Nephron (organoid): Measurements from ENCODE around the gene SLC36A4.
"Not testable (repeated sequence)": the region's sequence is repeated elsewhere in the genome, so short reads cannot be mapped to it uniquely, and the experiment has no call there.

Source experiments
- H3K27ac Mint-ChIP-seq, 3 experiments: 2 replicates each; pipeline ENCODE4 v1.8.0; 2020; ENCODE audit warnings: mixed read lengths in 3 of 3, mild to moderate bottlenecking in 2 of 3, moderate library complexity in 1 of 3
- H3K27me3 Mint-ChIP-seq: 2 replicates; pipeline ENCODE4 v1.8.0; 2021; ENCODE audit warnings: low read depth, mild to moderate bottlenecking, moderate library complexity, mixed read lengths
- H3K36me3 Mint-ChIP-seq: 2 replicates; pipeline ENCODE4 v1.8.0; 2020; ENCODE audit warnings: low read depth, mixed read lengths
- H3K4me1 Mint-ChIP-seq: 2 replicates; pipeline ENCODE4 v1.8.0; 2020; ENCODE audit warnings: mixed read lengths
- H3K4me3 Mint-ChIP-seq, 3 experiments: 2 replicates each; pipeline ENCODE4 v1.8.0; 2020; ENCODE audit warnings: mild to moderate bottlenecking in 3 of 3, mixed read lengths in 3 of 3, moderate library complexity in 2 of 3
- H3K9me3 Mint-ChIP-seq: 2 replicates; pipeline ENCODE4 v1.8.0; 2020; ENCODE audit warnings: mixed read lengths
- TF ChIP-seq, protein P1 (sequence below), 3 experiments: fragments of 200-600 bp; sonication (generic); IDR thresholded peaks; one replicate each; pipeline ENCODE4 v1.5.0; 2021; ENCODE audit warnings: antibody characterized with exemption in 3 of 3; ENCODE audit not compliant: unreplicated experiment in 3 of 3

Gene SLC36A4

DNA sequence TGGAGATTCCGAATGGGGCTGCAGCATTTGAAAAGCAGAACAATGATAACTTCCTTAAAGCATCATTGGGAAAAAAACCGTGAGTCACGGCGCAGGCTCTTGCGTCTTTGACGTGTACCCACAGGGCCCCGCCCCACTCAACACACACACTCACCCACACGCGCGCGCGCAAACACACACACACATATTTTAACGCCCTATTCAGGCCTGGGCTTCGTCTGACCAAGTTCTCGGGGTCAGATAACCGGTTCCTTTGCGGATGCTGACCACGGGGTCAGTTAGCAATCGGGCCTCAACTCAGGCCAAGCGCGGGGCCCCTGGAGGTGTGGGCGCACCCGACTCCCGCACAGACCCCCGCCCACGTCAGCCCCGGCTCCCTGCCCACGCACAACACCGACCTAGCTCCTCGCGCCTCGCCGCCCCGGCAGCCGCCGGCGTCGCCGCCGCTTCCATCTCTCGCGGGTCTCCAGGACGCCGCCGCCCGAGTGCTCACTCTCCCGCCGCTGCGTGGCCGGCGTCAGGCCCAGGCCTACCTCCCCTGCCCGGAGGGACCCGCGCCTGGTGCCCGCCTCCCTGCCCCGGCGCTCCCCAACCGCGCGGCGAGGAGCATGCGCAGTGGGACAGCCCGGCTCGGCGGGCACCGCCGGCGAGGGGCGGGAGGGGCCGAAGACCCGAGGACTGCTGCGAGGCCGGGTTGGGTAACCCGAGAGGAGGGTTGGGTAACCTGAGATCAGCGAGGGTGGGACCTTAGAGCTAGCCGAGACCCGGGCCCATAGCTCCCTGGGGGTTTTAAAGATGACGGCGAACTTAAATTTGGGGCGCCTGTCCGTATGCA is at the start of gene SLC36A4:
SLC36A4 (minus strand) TSS at position 612 of the 835 bp plus-strand sequence; CDS start at position 453, 159 bp downstream.
- peaks cover 16% of the 10 kb centered on the region for H3K36me3 Mint-ChIP-seq

DNA sequence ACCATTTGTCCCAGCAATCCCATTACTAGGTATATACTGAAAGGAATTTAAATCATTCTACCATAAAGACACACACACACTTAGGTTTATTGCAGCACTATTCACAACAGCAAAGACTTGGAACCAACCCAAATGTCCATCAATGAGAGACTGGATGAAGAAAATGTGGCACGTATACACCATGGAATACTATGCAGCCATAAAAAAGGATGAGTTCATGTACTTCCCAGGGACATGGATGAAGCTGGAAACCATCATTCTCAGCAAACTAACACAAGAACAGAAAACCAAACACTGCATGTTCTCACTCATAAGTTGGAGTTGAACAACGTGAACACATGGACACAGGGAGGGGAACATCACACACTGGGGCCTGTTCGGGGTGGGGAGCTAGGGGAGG is 49.0 kb upstream of the SLC36A4 start:
- not testable (repeated sequence) for H3K9me3 Mint-ChIP-seq, H3K27ac Mint-ChIP-seq, H3K36me3 Mint-ChIP-seq, H3K4me1 Mint-ChIP-seq, H3K27me3 Mint-ChIP-seq, H3K4me3 Mint-ChIP-seq

More for the DNA sequence above, at the start of gene SLC36A4:
- Mint-ChIP-seq H3K27me3 (no peaks in the 10 kb centered on the region), H3K4me1 (no peaks in the 10 kb centered on the region), H3K27ac (peak within 1 kb of the TSS; percentile 94 to 99 (median 98)), H3K4me3 (peak within 1 kb of the TSS; percentile 94 to 99 (median 99)), H3K9me3 (no peaks in the 10 kb centered on the region)
- TF ChIP-seq, protein P1, sequence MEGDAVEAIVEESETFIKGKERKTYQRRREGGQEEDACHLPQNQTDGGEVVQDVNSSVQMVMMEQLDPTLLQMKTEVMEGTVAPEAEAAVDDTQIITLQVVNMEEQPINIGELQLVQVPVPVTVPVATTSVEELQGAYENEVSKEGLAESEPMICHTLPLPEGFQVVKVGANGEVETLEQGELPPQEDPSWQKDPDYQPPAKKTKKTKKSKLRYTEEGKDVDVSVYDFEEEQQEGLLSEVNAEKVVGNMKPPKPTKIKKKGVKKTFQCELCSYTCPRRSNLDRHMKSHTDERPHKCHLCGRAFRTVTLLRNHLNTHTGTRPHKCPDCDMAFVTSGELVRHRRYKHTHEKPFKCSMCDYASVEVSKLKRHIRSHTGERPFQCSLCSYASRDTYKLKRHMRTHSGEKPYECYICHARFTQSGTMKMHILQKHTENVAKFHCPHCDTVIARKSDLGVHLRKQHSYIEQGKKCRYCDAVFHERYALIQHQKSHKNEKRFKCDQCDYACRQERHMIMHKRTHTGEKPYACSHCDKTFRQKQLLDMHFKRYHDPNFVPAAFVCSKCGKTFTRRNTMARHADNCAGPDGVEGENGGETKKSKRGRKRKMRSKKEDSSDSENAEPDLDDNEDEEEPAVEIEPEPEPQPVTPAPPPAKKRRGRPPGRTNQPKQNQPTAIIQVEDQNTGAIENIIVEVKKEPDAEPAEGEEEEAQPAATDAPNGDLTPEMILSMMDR (IDR thresholded peaks at IDR 0.05; ENCODE audit: unreplicated experiment in 3 of 3): no peak

DNA sequence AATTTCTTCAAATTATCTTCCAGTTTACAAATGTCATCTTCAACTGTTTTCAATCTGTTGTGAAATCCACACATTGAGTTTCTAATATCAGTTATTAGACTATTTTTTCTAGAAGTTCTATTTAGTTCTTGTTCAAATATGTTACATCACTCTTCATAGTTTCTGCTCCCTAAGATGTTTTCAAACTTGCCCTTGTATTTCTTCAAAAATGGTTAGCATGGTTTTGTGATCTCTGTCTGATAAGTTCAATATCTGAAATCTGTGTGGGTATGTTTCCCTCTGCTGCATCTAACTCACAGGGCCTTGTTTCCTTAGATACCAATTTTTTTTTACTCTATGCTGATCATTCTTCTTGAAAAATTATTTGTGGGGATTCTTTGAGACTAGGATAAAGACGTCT is 46.2 kb upstream of the SLC36A4 start:
- peaks cover 7% of the 10 kb centered on the region for H3K9me3 Mint-ChIP-seq
- no peak overlapping the region for H3K27ac Mint-ChIP-seq
- TF ChIP-seq, protein P1 (IDR thresholded peaks at IDR 0.05; ENCODE audit: unreplicated experiment in 3 of 3): no peak
- no peaks in the 10 kb centered on the region for H3K27me3 Mint-ChIP-seq
- H3K4me1 Mint-ChIP-seq: no peaks in the 10 kb centered on the region
- no peaks in the 10 kb centered on the region for H3K36me3 Mint-ChIP-seq
- no peak overlapping the region for H3K4me3 Mint-ChIP-seq

DNA sequence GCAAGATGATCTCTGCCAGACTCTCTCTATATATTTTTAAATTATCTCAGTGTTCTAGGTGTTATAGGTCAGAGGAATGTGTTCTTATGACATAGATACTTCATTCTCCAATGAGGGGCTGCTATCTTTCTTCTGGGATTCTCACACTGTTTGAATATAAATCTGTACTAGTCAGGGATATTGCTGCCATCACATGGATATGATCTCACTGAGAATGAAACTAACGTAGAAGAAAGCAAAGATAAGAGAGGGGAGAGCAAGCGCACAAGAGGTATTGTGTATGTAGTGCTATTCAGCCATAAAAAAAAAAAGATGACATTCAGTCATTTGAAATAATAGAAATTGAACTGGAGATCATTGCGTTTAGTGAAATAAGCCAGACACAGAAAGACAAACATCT is 42.2 kb upstream of the SLC36A4 start:
- H3K4me3 Mint-ChIP-seq: no peak overlapping the region
- peaks cover 4% of the 10 kb centered on the region for H3K9me3 Mint-ChIP-seq
- no peaks in the 10 kb centered on the region for H3K4me1 Mint-ChIP-seq
- H3K36me3 Mint-ChIP-seq: no peaks in the 10 kb centered on the region
- H3K27me3 Mint-ChIP-seq: peaks cover 8% of the 10 kb centered on the region
- TF ChIP-seq, protein P1 (IDR thresholded peaks at IDR 0.05; ENCODE audit: unreplicated experiment in 3 of 3): no peak
- no peak overlapping the region for H3K27ac Mint-ChIP-seq

DNA sequence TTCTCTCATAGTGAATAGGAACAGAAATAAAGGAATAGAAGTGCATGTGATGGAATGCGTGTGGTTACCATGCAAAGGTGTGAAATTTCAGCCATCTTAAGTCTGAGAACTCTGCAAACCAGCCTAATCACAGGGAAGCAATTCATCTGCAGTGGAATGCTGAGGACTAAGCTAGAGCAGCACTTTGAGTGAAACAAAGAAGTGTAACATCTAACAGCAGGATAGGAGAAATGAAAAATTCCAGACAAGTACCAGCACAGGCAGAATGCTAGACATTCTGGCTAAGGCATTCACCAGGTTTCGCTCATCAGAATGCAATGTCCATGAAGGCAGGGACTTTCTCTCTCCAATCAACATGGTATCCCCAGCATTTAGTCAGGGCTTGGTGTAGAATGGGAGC is 41.2 kb upstream of the SLC36A4 start:
- Mint-ChIP-seq H3K27me3 (peaks cover 12% of the 10 kb centered on the region), H3K27ac (no peak overlapping the region)

More for the DNA sequence above, 41.2 kb upstream of the SLC36A4 start:
- TF ChIP-seq, protein P1 (IDR thresholded peaks at IDR 0.05; ENCODE audit: unreplicated experiment in 3 of 3): no peak
- Mint-ChIP-seq H3K9me3 (no peaks in the 10 kb centered on the region), H3K4me1 (no peaks in the 10 kb centered on the region), H3K4me3 (no peak overlapping the region), H3K36me3 (no peaks in the 10 kb centered on the region)
